ENCODE measurements around the gene GAS7.
A peak's percentile ranks its signal among the peaks of the same experiment; 100 is the strongest.

The GAS7 gene

GRCh38 chr17:10172778-10173177 is 25.6 kb downstream of the GAS7 start:
- Histone ChIP-seq H3K9ac (ENCODE audit: low read depth in 1 of 2, low read length in 2 of 2) (no peak overlapping the region), H3K4me3 (ENCODE audit: low read length in 2 of 2) (no peak overlapping the region), H3K9me3 (ENCODE audit: control insufficient read depth in 2 of 2, low read length in 2 of 2) (no peaks in the 10 kb centered on the region), H3K27me3 (ENCODE audit: control insufficient read depth in 2 of 2, insufficient read depth in 2 of 2, low read length in 2 of 2) (no peaks in the 10 kb centered on the region), H3K27ac (ENCODE audit: low read depth in 2 of 2, low read length in 2 of 2) (no peak overlapping the region), H3K36me3 (ENCODE audit: control insufficient read depth in 2 of 2, insufficient read depth in 2 of 2, low read length in 2 of 2) (no peaks in the 10 kb centered on the region), H3K4me1 (ENCODE audit: control insufficient read depth in 2 of 2, insufficient read depth in 2 of 2, low read length in 2 of 2) (peaks cover 3 to 13% of the 10 kb centered on the region in 2 donors)

- Histone ChIP-seq H3K27ac (ENCODE audit: low read depth in 2 of 2, low read length in 2 of 2) (no peak overlapping the region), H3K4me1 (ENCODE audit: control insufficient read depth in 2 of 2, insufficient read depth in 2 of 2, low read length in 2 of 2) (peaks cover 3 to 13% of the 10 kb centered on the region in 2 donors), H3K4me3 (ENCODE audit: low read length in 2 of 2) (no peak overlapping the region), H3K9ac (ENCODE audit: low read depth in 1 of 2, low read length in 2 of 2) (no peak overlapping the region), H3K27me3 (ENCODE audit: control insufficient read depth in 2 of 2, insufficient read depth in 2 of 2, low read length in 2 of 2) (no peaks in the 10 kb centered on the region), H3K9me3 (ENCODE audit: control insufficient read depth in 2 of 2, low read length in 2 of 2) (no peaks in the 10 kb centered on the region), H3K36me3 (ENCODE audit: control insufficient read depth in 2 of 2, insufficient read depth in 2 of 2, low read length in 2 of 2) (no peaks in the 10 kb centered on the region)
Measured at GRCh38 chr17:10172241-10172741, 26.1 kb downstream of the GAS7 start.

GRCh38 chr17:10171581-10171981 is 26.8 kb downstream of the GAS7 start:
- Histone ChIP-seq H3K9ac (ENCODE audit: low read depth in 1 of 2, low read length in 2 of 2) (no peak overlapping the region), H3K27ac (ENCODE audit: low read depth in 2 of 2, low read length in 2 of 2) (no peak overlapping the region), H3K27me3 (ENCODE audit: control insufficient read depth in 2 of 2, insufficient read depth in 2 of 2, low read length in 2 of 2) (no peaks in the 10 kb centered on the region), H3K4me1 (ENCODE audit: control insufficient read depth in 2 of 2, insufficient read depth in 2 of 2, low read length in 2 of 2) (peaks cover 3 to 13% of the 10 kb centered on the region in 2 donors), H3K9me3 (ENCODE audit: control insufficient read depth in 2 of 2, low read length in 2 of 2) (no peaks in the 10 kb centered on the region), H3K36me3 (ENCODE audit: control insufficient read depth in 2 of 2, insufficient read depth in 2 of 2, low read length in 2 of 2) (no peaks in the 10 kb centered on the region), H3K4me3 (ENCODE audit: low read length in 2 of 2) (no peak overlapping the region)

GRCh38 chr17:10171122-10171571 is 27.3 kb downstream of the GAS7 start:
- no peak overlapping the region for H3K27ac ChIP-seq (ENCODE audit: low read depth in 2 of 2, low read length in 2 of 2)
- H3K4me3 ChIP-seq (ENCODE audit: low read length in 2 of 2): no peak overlapping the region
- H3K36me3 ChIP-seq (ENCODE audit: control insufficient read depth in 2 of 2, insufficient read depth in 2 of 2, low read length in 2 of 2): no peaks in the 10 kb centered on the region
- H3K9me3 ChIP-seq (ENCODE audit: control insufficient read depth in 2 of 2, low read length in 2 of 2): no peaks in the 10 kb centered on the region
- no peak overlapping the region for H3K9ac ChIP-seq (ENCODE audit: low read depth in 1 of 2, low read length in 2 of 2)
- H3K4me1 ChIP-seq (ENCODE audit: control insufficient read depth in 2 of 2, insufficient read depth in 2 of 2, low read length in 2 of 2): peaks cover 3 to 13% of the 10 kb centered on the region in 2 donors
- no peaks in the 10 kb centered on the region for H3K27me3 ChIP-seq (ENCODE audit: control insufficient read depth in 2 of 2, insufficient read depth in 2 of 2, low read length in 2 of 2)

- no peaks in the 10 kb centered on the region for H3K27me3 ChIP-seq (ENCODE audit: control insufficient read depth in 2 of 2, insufficient read depth in 2 of 2, low read length in 2 of 2)
- no peaks in the 10 kb centered on the region for H3K9me3 ChIP-seq (ENCODE audit: control insufficient read depth in 2 of 2, low read length in 2 of 2)
- H3K9ac ChIP-seq (ENCODE audit: low read depth in 1 of 2, low read length in 2 of 2): no peak overlapping the region
- H3K4me1 ChIP-seq (ENCODE audit: control insufficient read depth in 2 of 2, insufficient read depth in 2 of 2, low read length in 2 of 2): peaks cover 3 to 13% of the 10 kb centered on the region in 2 donors
- no peaks in the 10 kb centered on the region for H3K36me3 ChIP-seq (ENCODE audit: control insufficient read depth in 2 of 2, insufficient read depth in 2 of 2, low read length in 2 of 2)
- H3K27ac ChIP-seq (ENCODE audit: low read depth in 2 of 2, low read length in 2 of 2): no peak overlapping the region
- H3K4me3 ChIP-seq (ENCODE audit: low read length in 2 of 2): no peak overlapping the region
Measured at GRCh38 chr17:10170233-10170632, 28.2 kb downstream of the GAS7 start.

- H3K9ac ChIP-seq (ENCODE audit: low read depth in 1 of 2, low read length in 2 of 2): no peak overlapping the region
Measured at GRCh38 chr17:10169290-10169689, 29.1 kb downstream of the GAS7 start.

GRCh38 chr17:10166176-10166935 is 32.0 kb downstream of the GAS7 start:
- H3K9ac ChIP-seq (ENCODE audit: low read depth in 1 of 2, low read length in 2 of 2): no peak overlapping the region
- H3K4me3 ChIP-seq (ENCODE audit: low read length in 2 of 2): no peak overlapping the region
- H3K36me3 ChIP-seq (ENCODE audit: control insufficient read depth in 2 of 2, insufficient read depth in 2 of 2, low read length in 2 of 2): no peaks in the 10 kb centered on the region
- H3K9me3 ChIP-seq (ENCODE audit: control insufficient read depth in 2 of 2, low read length in 2 of 2): no peaks in the 10 kb centered on the region
- H3K27ac ChIP-seq (ENCODE audit: low read depth in 2 of 2, low read length in 2 of 2): no peak overlapping the region
- peaks cover 0 to 5% of the 10 kb centered on the region in 2 donors for H3K4me1 ChIP-seq (ENCODE audit: control insufficient read depth in 2 of 2, insufficient read depth in 2 of 2, low read length in 2 of 2)
- H3K27me3 ChIP-seq (ENCODE audit: control insufficient read depth in 2 of 2, insufficient read depth in 2 of 2, low read length in 2 of 2): no peaks in the 10 kb centered on the region

More at GRCh38 chr17:10169290-10169689, 29.1 kb downstream of the GAS7 start:
- peaks cover 3 to 13% of the 10 kb centered on the region in 2 donors for H3K4me1 ChIP-seq (ENCODE audit: control insufficient read depth in 2 of 2, insufficient read depth in 2 of 2, low read length in 2 of 2)
- no peaks in the 10 kb centered on the region for H3K9me3 ChIP-seq (ENCODE audit: control insufficient read depth in 2 of 2, low read length in 2 of 2)
- no peak overlapping the region for H3K27ac ChIP-seq (ENCODE audit: low read depth in 2 of 2, low read length in 2 of 2)
- H3K4me3 ChIP-seq (ENCODE audit: low read length in 2 of 2): no peak overlapping the region
- no peaks in the 10 kb centered on the region for H3K36me3 ChIP-seq (ENCODE audit: control insufficient read depth in 2 of 2, insufficient read depth in 2 of 2, low read length in 2 of 2)
- no peaks in the 10 kb centered on the region for H3K27me3 ChIP-seq (ENCODE audit: control insufficient read depth in 2 of 2, insufficient read depth in 2 of 2, low read length in 2 of 2)

GRCh38 chr17:10162096-10162495 is 36.3 kb downstream of the GAS7 start:
- H3K27me3 ChIP-seq (ENCODE audit: control insufficient read depth in 2 of 2, insufficient read depth in 2 of 2, low read length in 2 of 2): no peaks in the 10 kb centered on the region
- no peaks in the 10 kb centered on the region for H3K4me1 ChIP-seq (ENCODE audit: control insufficient read depth in 2 of 2, insufficient read depth in 2 of 2, low read length in 2 of 2)
- H3K27ac ChIP-seq (ENCODE audit: low read depth in 2 of 2, low read length in 2 of 2): no peak overlapping the region
- no peak overlapping the region for H3K4me3 ChIP-seq (ENCODE audit: low read length in 2 of 2)
- H3K9me3 ChIP-seq (ENCODE audit: control insufficient read depth in 2 of 2, low read length in 2 of 2): no peaks in the 10 kb centered on the region
- no peak overlapping the region for H3K9ac ChIP-seq (ENCODE audit: low read depth in 1 of 2, low read length in 2 of 2)
- H3K36me3 ChIP-seq (ENCODE audit: control insufficient read depth in 2 of 2, insufficient read depth in 2 of 2, low read length in 2 of 2): no peaks in the 10 kb centered on the region

GRCh38 chr17:10161386-10161785 is 37.0 kb downstream of the GAS7 start:
- Histone ChIP-seq H3K36me3 (ENCODE audit: control insufficient read depth in 2 of 2, insufficient read depth in 2 of 2, low read length in 2 of 2) (no peaks in the 10 kb centered on the region), H3K27ac (ENCODE audit: low read depth in 2 of 2, low read length in 2 of 2) (no peak overlapping the region), H3K4me1 (ENCODE audit: control insufficient read depth in 2 of 2, insufficient read depth in 2 of 2, low read length in 2 of 2) (no peaks in the 10 kb centered on the region), H3K9ac (ENCODE audit: low read depth in 1 of 2, low read length in 2 of 2) (no peak overlapping the region), H3K4me3 (ENCODE audit: low read length in 2 of 2) (no peak overlapping the region), H3K27me3 (ENCODE audit: control insufficient read depth in 2 of 2, insufficient read depth in 2 of 2, low read length in 2 of 2) (no peaks in the 10 kb centered on the region), H3K9me3 (ENCODE audit: control insufficient read depth in 2 of 2, low read length in 2 of 2) (no peaks in the 10 kb centered on the region)

- no peak overlapping the region for H3K4me3 ChIP-seq (ENCODE audit: low read length in 2 of 2)
- H3K36me3 ChIP-seq (ENCODE audit: control insufficient read depth in 2 of 2, insufficient read depth in 2 of 2, low read length in 2 of 2): no peaks in the 10 kb centered on the region
- H3K9ac ChIP-seq (ENCODE audit: low read depth in 1 of 2, low read length in 2 of 2): no peak overlapping the region
- peak overlapping the region; percentile 44 to 58 for H3K27ac ChIP-seq (ENCODE audit: low read depth in 2 of 2, low read length in 2 of 2)
- no peaks in the 10 kb centered on the region for H3K9me3 ChIP-seq (ENCODE audit: control insufficient read depth in 2 of 2, low read length in 2 of 2)
- no peaks in the 10 kb centered on the region for H3K4me1 ChIP-seq (ENCODE audit: control insufficient read depth in 2 of 2, insufficient read depth in 2 of 2, low read length in 2 of 2)
- H3K27me3 ChIP-seq (ENCODE audit: control insufficient read depth in 2 of 2, insufficient read depth in 2 of 2, low read length in 2 of 2): no peaks in the 10 kb centered on the region
Measured at GRCh38 chr17:10156948-10157607, 41.3 kb downstream of the GAS7 start.
